Hepatocyte (in vitro differentiated cells): Measurements from ENCODE around the gene SERGEF.

Experiments used
- CTCF ChIP-seq: fragments of 200-600 bp; sonication (generic); IDR thresholded peaks from 2 replicates; pipeline ENCODE4 v1.5.1; 2016; ENCODE audit warnings: antibody characterized with exemption, mild to moderate bottlenecking; ENCODE audit not compliant: poor library complexity
- EZH2 ChIP-seq: fragments of 200-600 bp; sonication (generic); IDR thresholded peaks from 2 replicates; pipeline ENCODE4 v1.6.1; 2016; ENCODE audit warnings: antibody characterized with exemption, mild to moderate bottlenecking, borderline replicate concordance

GRCh38 chr11:17972987-17973386 is 39.9 kb downstream of the SERGEF start:
- TF ChIP-seq CTCF, result peak; percentile 51
- TF ChIP-seq EZH2, result no peak
